Activated CD4-positive, alpha-beta T cell treated with anti-CD3 and anti-CD28 coated beads for 36 hours (primary cell): ENCODE measurements around the gene GRIA2. TPM values are rescaled to one million over a fixed set of nuclear protein-coding genes. Genes with fewer than 3 reads are reported as not detected.
"Not testable (repeated sequence)": the region's sequence is repeated elsewhere in the genome, so short reads cannot be mapped to it uniquely, and the experiment has no call there.

ENCODE experiments used
- ATAC-seq: fragments of 200-7000 bp; cut with Tn5 transposase; one replicate; pipeline ENCODE4 v1.10.0; 2021; ENCODE audit warnings: mild to moderate bottlenecking, moderate library complexity
- CTCF ChIA-PET: fragments of 350-600 bp; sonication (Branson Sonifier 250); formaldehyde crosslinking; loops from one replicate; lab custom pipeline; 2021; ENCODE audit warnings: antibody characterized with exemption; lab: Charles Lee
- POLR2A ChIA-PET: fragments of 350-600 bp; sonication (Branson Sonifier 250); formaldehyde crosslinking; loops from one replicate; lab custom pipeline; 2021; ENCODE audit warnings: antibody characterized with exemption, inconsistent platforms; lab: Charles Lee
- DNase-seq: peaks from one replicate; pipeline ENCODE4 v3.0.0-alpha.2; 2020
- H3K27ac Mint-ChIP-seq: one replicate; pipeline ENCODE4 v1.8.0; 2021; ENCODE audit warnings: mixed read lengths
- H3K27me3 Mint-ChIP-seq: one replicate; pipeline ENCODE4 v1.8.0; 2021; ENCODE audit warnings: mixed read lengths
- H3K36me3 Mint-ChIP-seq: one replicate; pipeline ENCODE4 v1.8.0; 2021; ENCODE audit warnings: low read depth, mixed read lengths
- H3K4me1 Mint-ChIP-seq: one replicate; pipeline ENCODE4 v1.8.0; 2021; ENCODE audit warnings: mixed read lengths
- H3K4me3 Mint-ChIP-seq: one replicate; pipeline ENCODE4 v1.8.0; 2021; ENCODE audit warnings: mild to moderate bottlenecking, moderate library complexity, mixed read lengths
- H3K9me3 Mint-ChIP-seq: one replicate; pipeline ENCODE4 v1.8.0; 2021; ENCODE audit warnings: low read depth, mixed read lengths
- intact Hi-C, 2 experiments: fragments of 100-400 bp; cut with DNase I in 1 of 2; cut with micrococcal nuclease in 1 of 2; formaldehyde crosslinking; loops; one replicate each; pipeline versions ENCODE4 v1.14.2 to v1.15.1; 2022 to 2024; cut with DNase I, micrococcal nuclease
- total RNA-seq, 2 experiments: library from RNA; stranded (reverse); gene quantifications; one replicate each; pipeline ENCODE4 v1.2.3, GENCODE V29; 2021

The GRIA2 gene
- not detected for total RNA-seq

DNA sequence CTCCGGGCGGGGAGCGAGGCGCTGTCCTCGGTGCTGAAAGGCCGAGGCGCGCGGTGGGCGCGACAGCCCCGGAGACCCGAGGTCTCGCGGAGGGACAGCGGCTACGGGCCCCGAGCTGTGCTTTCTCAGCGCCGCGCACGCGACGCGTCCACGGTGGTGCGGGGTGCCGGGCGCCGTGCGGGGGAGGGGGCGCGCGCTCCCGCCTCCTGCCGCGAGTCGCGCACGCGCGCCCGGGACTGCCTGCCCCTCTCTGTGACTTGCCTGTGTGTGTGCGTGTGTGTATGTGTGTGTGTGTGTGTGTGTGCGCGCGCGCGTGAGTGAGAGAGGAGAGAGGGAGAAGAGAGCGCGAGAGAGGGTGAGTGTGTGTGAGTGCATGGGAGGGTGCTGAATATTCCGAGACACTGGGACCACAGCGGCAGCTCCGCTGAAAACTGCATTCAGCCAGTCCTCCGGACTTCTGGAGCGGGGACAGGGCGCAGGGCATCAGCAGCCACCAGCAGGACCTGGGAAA is at the start of gene GRIA2:
GRIA2 (plus strand) TSS at position 358 of the 511 bp plus-strand sequence. CDS start 315 bp downstream, outside the sequence.
- H3K36me3 Mint-ChIP-seq = peaks cover 5% of the 10 kb centered on the region
- peak; percentile 44 for ATAC-seq
- no peak within 1 kb of the TSS for H3K27ac Mint-ChIP-seq
- H3K27me3 Mint-ChIP-seq = peaks cover 27% of the 10 kb centered on the region
- no peaks in the 10 kb centered on the region for H3K4me1 Mint-ChIP-seq
- intact Hi-C loops = no loop called here
- H3K4me3 Mint-ChIP-seq = no peak within 1 kb of the TSS
- POLR2A ChIA-PET = interaction anchor here (0.6 kb wide), 1 partner anchor 218 kb away, joined by 3 read pairs; no protein-coding TSS in a partner anchor
- peaks cover 10% of the 10 kb centered on the region for H3K9me3 Mint-ChIP-seq
- CTCF ChIA-PET = interaction anchor here (0.6 kb wide), 1 partner anchor 757 kb away, joined by 3 read pairs; no protein-coding TSS in a partner anchor
- DNase-seq = peak; percentile 50

DNA sequence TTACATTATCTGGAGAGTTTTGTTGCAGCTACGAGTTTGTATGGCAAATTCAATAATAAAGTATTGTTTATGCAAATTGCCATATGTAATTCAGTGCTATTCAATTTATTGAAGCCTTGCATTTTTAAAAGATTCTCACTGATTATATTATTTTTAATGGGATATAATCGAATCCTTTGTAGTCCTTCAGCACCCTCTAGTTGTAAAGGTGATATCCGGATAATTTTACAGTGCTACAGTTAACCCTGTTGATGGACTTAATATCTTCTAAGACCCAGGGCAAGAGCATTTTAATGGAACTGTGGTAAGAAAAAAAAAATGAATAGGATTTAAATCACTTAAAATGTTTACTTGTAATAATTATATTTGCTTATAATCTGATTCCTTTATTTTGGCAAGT is 48.5 kb upstream of the GRIA2 start:
- ChIA-PET POLR2A (no interaction called here), CTCF (no interaction called here)
- no peak overlapping the region for H3K4me3 Mint-ChIP-seq
- no peak overlapping the region for H3K27ac Mint-ChIP-seq
- no peaks in the 10 kb centered on the region for H3K4me1 Mint-ChIP-seq
- H3K9me3 Mint-ChIP-seq = no peaks in the 10 kb centered on the region
- H3K36me3 Mint-ChIP-seq = no peaks in the 10 kb centered on the region
- intact Hi-C loops = no loop called here
- ATAC-seq (no peak), DNase-seq (no peak)
- no peaks in the 10 kb centered on the region for H3K27me3 Mint-ChIP-seq

- POLR2A ChIA-PET, H3K4me3 Mint-ChIP-seq, H3K27ac Mint-ChIP-seq, H3K9me3 Mint-ChIP-seq, H3K4me1 Mint-ChIP-seq, CTCF ChIA-PET, intact Hi-C loops, ATAC-seq, H3K27me3 Mint-ChIP-seq, DNase-seq, H3K36me3 Mint-ChIP-seq: not testable (repeated sequence)
These were observed 40.3 kb upstream of the GRIA2 start for GRCh38 chr4:157180268-157180667.

GRCh38 chr4:157184300-157184699 is 36.2 kb upstream of the GRIA2 start:
- H3K27me3 Mint-ChIP-seq = no peaks in the 10 kb centered on the region
- no peak for DNase-seq
- H3K36me3 Mint-ChIP-seq = no peaks in the 10 kb centered on the region
- ChIA-PET POLR2A (no interaction called here), CTCF (no interaction called here)
- H3K9me3 Mint-ChIP-seq = peaks cover 6% of the 10 kb centered on the region
- H3K4me3 Mint-ChIP-seq = no peak overlapping the region
- no peaks in the 10 kb centered on the region for H3K4me1 Mint-ChIP-seq
- H3K27ac Mint-ChIP-seq = no peak overlapping the region
- intact Hi-C loops = no loop called here
- ATAC-seq = no peak

GRCh38 chr4:157185363-157185762 is 35.2 kb upstream of the GRIA2 start:
- ATAC-seq (no peak), DNase-seq (no peak)
- no peaks in the 10 kb centered on the region for H3K36me3 Mint-ChIP-seq
- no peaks in the 10 kb centered on the region for H3K4me1 Mint-ChIP-seq
- H3K27ac Mint-ChIP-seq = no peak overlapping the region
- intact Hi-C loops = no loop called here
- POLR2A ChIA-PET = no interaction called here
- peaks cover 12% of the 10 kb centered on the region for H3K9me3 Mint-ChIP-seq
- no peaks in the 10 kb centered on the region for H3K27me3 Mint-ChIP-seq
- CTCF ChIA-PET = no interaction called here
- no peak overlapping the region for H3K4me3 Mint-ChIP-seq

GRCh38 chr4:157195374-157195773 is 25.2 kb upstream of the GRIA2 start:
- no peak for ATAC-seq
- Mint-ChIP-seq H3K27me3 (no peaks in the 10 kb centered on the region), H3K27ac (no peak overlapping the region), H3K36me3 (no peaks in the 10 kb centered on the region), H3K4me3 (no peak overlapping the region), H3K4me1 (no peaks in the 10 kb centered on the region), H3K9me3 (no peaks in the 10 kb centered on the region)
- CTCF ChIA-PET = no interaction called here
- POLR2A ChIA-PET = no interaction called here
- DNase-seq = no peak
- intact Hi-C loops = no loop called here

DNA sequence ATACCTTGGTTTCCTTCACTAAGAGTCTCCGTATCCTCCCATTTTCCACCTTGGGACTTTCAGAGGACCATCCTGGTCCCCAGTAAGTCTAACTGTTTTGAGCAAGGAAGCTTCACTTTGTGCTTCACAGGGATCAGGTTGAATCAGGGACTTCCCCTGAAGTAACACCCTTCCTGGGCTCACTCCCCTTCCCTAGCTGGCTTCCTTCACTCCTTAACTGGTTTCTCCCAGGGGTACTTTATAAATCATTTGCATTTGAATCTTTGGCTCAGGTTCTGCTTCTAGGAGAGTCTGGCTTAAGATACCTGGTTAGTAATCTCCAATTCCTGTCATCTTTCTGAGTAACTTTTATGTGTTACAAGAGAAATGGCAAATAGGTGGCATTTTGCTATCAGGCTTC is 24.5 kb upstream of the GRIA2 start:
- Mint-ChIP-seq H3K9me3 (no peaks in the 10 kb centered on the region), H3K27me3 (no peaks in the 10 kb centered on the region), H3K36me3 (no peaks in the 10 kb centered on the region), H3K27ac (no peak overlapping the region), H3K4me3 (no peak overlapping the region), H3K4me1 (no peaks in the 10 kb centered on the region)
- ChIA-PET POLR2A (no interaction called here), CTCF (no interaction called here)
- intact Hi-C loops = no loop called here
- no peak for DNase-seq
- no peak for ATAC-seq

DNA sequence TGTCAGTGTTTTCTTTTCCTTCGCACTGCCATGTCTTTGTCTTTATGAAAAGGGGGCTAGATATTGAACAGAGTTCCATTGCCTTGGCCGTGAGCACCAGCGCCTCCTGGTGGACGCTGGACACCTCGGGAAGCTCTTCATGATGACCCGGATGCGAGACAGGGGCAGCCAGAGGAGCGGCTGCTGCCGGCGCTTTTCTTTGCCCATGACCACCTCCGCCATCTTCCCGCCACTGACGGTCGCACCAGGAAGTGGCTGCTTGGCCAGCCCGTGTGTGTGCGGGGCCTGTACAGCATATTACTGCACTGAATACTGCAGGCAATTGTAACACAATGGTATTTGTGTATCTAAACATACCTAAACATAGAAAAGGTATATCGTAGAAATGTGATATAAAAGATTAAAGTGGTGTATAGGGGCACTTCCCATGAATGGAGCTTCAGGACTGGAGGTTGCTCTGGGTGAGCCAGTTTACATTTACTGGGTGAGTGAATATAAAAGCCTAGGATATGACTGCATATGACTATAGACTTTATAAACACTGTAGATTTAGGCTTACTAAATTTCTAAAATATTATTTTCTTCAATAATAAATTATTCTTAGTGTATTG is 15.8 kb upstream of the GRIA2 start:
- DNase-seq = peak; percentile 57
- Mint-ChIP-seq H3K9me3 (peaks cover 1% of the 10 kb centered on the region), H3K36me3 (no peaks in the 10 kb centered on the region), H3K4me3 (no peak overlapping the region), H3K4me1 (no peaks in the 10 kb centered on the region), H3K27me3 (no peaks in the 10 kb centered on the region), H3K27ac (no peak overlapping the region)
- POLR2A ChIA-PET = no interaction called here
- intact Hi-C loops = loop anchor here in 1 of 2 experiments (10.0 kb wide), 2 partner anchors 1040 to 1250 kb away; partner anchors contain the start of gene CTSO
- CTCF ChIA-PET = no interaction called here
- no peak for ATAC-seq

- POLR2A ChIA-PET = no interaction called here
- H3K36me3 Mint-ChIP-seq = peaks cover 5% of the 10 kb centered on the region
- CTCF ChIA-PET = no interaction called here
- H3K27me3 Mint-ChIP-seq = peaks cover 21% of the 10 kb centered on the region
- H3K9me3 Mint-ChIP-seq = peaks cover 7% of the 10 kb centered on the region
- DNase-seq (no peak), ATAC-seq (no peak)
- no peak overlapping the region for H3K4me3 Mint-ChIP-seq
- no peaks in the 10 kb centered on the region for H3K4me1 Mint-ChIP-seq
- intact Hi-C loops = loop anchor here (1.0 to 10.0 kb wide), 3 partner anchors 760 to 957 kb away; partner anchors contain the start of gene GASK1B (in 1 of the 2)
- no peak overlapping the region for H3K27ac Mint-ChIP-seq
These were observed 2.8 kb upstream of the GRIA2 start for GRCh38 chr4:157217708-157218107.

DNA sequence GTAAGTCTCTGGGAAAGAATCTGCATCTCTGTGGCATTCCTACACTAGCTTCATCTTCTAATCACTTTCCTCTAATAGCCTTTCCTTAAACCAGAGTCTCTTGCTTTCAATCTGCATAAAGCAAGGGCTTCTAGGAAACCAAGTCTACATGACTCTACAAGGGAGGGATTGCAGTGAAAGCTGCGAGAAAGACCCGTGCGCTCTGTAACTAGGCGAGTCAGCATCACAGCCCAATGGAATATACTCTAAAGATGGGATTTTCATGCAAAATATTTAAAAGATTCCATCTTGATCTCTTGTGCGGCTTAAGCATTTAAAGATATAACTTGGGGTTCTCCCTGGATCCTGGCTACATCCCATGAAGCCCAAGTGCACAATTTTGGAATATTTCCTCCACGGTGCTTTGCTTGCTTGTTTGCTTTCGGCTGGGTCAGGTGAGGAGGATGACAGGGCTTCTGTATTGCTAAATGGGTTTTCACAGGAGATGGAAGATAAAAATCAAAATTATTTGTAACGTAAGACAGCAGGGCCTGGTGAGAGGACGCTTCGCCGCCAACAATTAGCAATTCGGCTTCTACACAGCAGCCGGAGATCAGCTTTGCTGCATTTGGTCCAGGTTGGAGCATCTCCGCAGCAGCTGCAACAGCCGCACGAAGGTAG is 687 bp upstream of the GRIA2 start:
- peaks cover 10% of the 10 kb centered on the region for H3K9me3 Mint-ChIP-seq
- no peak overlapping the region for H3K27ac Mint-ChIP-seq
- peaks cover 5% of the 10 kb centered on the region for H3K36me3 Mint-ChIP-seq
- no peaks in the 10 kb centered on the region for H3K4me1 Mint-ChIP-seq
- intact Hi-C loops = loop anchor here (5.0 to 10.0 kb wide), 2 partner anchors 757 to 955 kb away; partner anchors contain the start of gene GASK1B (in 1 of the 2)
- no peak for DNase-seq
- ATAC-seq = no peak
- ChIA-PET CTCF (no interaction called here), POLR2A (no interaction called here)
- H3K27me3 Mint-ChIP-seq = peaks cover 27% of the 10 kb centered on the region
- no peak overlapping the region for H3K4me3 Mint-ChIP-seq

- POLR2A ChIA-PET = no interaction called here
- ATAC-seq (no peak), DNase-seq (no peak)
- Mint-ChIP-seq H3K4me1 (no peaks in the 10 kb centered on the region), H3K4me3 (no peak overlapping the region), H3K27me3 (peaks cover 27% of the 10 kb centered on the region), H3K27ac (no peak overlapping the region), H3K9me3 (peaks cover 8% of the 10 kb centered on the region), H3K36me3 (peaks cover 5% of the 10 kb centered on the region)
- CTCF ChIA-PET = no interaction called here
- intact Hi-C loops = no loop called here
These were observed 932 bp downstream of the GRIA2 start for GRCh38 chr4:157221426-157221894.
